Lower leg skin (tissue), 3 donors: ENCODE data around the gene SLC35E2B.
"Not testable (repeated sequence)": the region's sequence is repeated elsewhere in the genome, so short reads cannot be mapped to it uniquely, and the experiment has no call there.

ENCODE experiments used
- CTCF ChIP-seq, 3 donors: fragments of 450-650 bp; IDR thresholded peaks; one replicate each; pipeline ENCODE4 v1.5.1; 2016; ENCODE audit warnings: antibody characterized with exemption in 3 of 3, mild to moderate bottlenecking in 3 of 3, moderate library complexity in 2 of 3
- POLR2A ChIP-seq, 2 donors: fragments of 450-650 bp; IDR thresholded peaks; one replicate each; pipeline ENCODE4 v1.6.1; 2016 to 2017; ENCODE audit warnings: antibody characterized with exemption in 2 of 2, mild to moderate bottlenecking in 1 of 2, moderate library complexity in 1 of 2

GRCh38 chr1:1637479-1637875, 55.1 kb downstream of the SLC35E2B start:
- not testable (repeated sequence) for TF ChIP-seq CTCF, POLR2A (IDR thresholded peaks at IDR 0.05)
